Tracheal epithelial cell (primary cell): ENCODE measurements around the gene ACSM2A. TPM values are rescaled to one million over a fixed set of nuclear protein-coding genes. Genes with fewer than 3 reads are reported as not detected.

Experiments used
- total RNA-seq: library from RNA; depleted of rRNA; stranded (reverse); fragments of >200 nt; gene quantifications from 2 replicates; pipeline ENCODE4 v1.2.1, GENCODE V29; 2014

ACSM2A gene, protein sequence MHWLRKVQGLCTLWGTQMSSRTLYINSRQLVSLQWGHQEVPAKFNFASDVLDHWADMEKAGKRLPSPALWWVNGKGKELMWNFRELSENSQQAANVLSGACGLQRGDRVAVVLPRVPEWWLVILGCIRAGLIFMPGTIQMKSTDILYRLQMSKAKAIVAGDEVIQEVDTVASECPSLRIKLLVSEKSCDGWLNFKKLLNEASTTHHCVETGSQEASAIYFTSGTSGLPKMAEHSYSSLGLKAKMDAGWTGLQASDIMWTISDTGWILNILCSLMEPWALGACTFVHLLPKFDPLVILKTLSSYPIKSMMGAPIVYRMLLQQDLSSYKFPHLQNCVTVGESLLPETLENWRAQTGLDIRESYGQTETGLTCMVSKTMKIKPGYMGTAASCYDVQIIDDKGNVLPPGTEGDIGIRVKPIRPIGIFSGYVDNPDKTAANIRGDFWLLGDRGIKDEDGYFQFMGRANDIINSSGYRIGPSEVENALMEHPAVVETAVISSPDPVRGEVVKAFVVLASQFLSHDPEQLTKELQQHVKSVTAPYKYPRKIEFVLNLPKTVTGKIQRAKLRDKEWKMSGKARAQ
- total RNA-seq: not detected in 2 replicates

DNA sequence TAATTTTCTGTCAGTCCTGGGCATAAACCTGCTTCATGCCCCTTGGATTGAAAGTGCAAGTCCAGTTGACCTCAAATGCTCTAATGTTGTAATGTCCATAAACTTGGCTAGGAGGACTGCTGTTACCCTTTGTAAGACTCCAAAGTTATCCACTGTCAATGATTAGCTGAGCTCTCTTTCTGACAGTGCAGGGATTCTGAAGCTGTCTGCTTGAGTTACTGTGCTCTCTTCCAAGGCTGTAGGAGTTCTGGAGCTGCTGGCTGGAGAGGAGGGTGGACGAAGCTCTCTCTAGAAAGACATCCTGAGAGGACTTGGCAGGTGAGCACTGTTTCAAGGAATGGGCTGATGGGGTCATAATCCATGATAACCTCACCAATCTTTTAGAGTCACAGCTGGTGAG lies at the start of gene ACSM2A:
Gene ACSM2A, plus strand, starts transcription at position 158 of the 400 bp plus-strand sequence. CDS start 8,594 bp downstream, outside the sequence.

DNA sequence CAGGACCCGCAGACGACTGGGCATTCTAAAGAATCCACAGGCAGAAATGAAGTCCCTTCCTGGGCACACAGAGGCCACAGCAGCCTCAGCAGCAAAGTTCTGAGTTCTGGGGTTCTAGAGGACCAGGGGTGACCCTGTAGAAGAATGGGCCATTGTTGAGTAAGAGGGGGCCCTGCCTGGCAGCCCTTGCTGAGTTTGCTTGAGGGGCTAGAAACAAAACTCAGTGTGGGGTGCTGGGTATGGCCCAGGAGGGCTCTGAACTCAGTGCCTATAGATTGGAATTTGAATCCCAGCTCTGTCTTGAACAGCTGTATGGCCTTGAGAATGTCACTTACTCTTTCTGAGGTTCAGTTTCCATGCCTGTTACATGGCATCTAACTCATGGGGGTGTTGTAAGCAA lies 46.7 kb upstream of the ACSM2A start, which contains the start of gene PDILT:
Gene PDILT, minus strand, starts transcription at position 101 of the 400 bp plus-strand sequence. CDS start 5,437 bp downstream, outside the sequence.

DNA sequence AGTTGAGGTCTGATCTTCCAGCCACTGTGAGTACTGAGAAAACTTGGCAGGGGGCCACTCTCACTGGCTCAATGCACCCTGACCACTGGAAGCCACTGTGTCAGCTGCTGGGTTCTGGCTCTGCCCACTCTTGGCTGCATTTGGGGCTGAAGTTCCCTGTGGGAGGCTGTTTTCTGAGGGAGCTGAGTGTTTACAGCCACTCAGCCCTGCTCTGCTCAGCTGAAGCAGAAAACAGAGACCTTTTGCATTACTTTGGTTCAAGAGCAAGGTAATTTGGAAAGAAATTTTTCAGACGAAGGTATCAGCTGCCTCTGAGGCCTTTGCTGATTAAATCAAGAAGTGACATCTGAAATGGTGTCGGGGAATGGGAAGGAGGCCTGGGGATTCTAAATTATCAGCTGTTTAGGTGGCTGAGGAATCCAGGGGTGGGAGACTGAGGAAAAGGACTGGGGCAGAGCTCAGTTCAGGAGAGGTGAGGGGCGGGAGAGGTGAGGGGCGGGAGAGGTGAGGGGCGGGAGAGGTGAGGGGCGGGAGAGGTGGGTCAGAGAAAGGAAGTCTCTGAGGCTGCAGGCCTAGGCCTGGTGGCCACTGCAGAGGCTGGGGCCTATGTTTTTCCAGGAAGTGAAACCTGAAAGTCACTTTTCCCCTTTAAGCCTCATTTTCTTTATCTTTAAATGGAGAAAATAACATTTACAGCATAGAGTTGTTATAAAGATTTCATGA lies 41.8 kb upstream of the ACSM2A start, which contains the start of gene ACSM5:
Gene ACSM5, plus strand, starts transcription at position 137 of the 723 bp plus-strand sequence. CDS start 1,951 bp downstream, outside the sequence.

Other genes with a start within 250 kb of the ACSM2A start
- not detected in 2 replicates for gene GP2, start 124.0 kb upstream of the ACSM2A start, total RNA-seq
- not detected in 2 replicates for gene UMOD, start 98.8 kb upstream of the ACSM2A start, total RNA-seq
- gene PDILT, start 46.8 kb upstream of the ACSM2A start, total RNA-seq: not detected in 2 replicates
- 1.9 TPM in 1 of 2 replicates, not detected in the other for gene ACSM5, start 42.0 kb upstream of the ACSM2A start, total RNA-seq
- not detected in 2 replicates for gene ACSM2B, start 124.8 kb downstream of the ACSM2A start, total RNA-seq
- gene ACSM1, start 246.2 kb downstream of the ACSM2A start, total RNA-seq: 0.48 and 0.64 TPM in 2 replicates